HG02571 (cell line): ENCODE results near the gene FMN2.
"Not testable (repeated sequence)": the region's sequence is repeated elsewhere in the genome, so short reads cannot be mapped to it uniquely, and the experiment has no call there.

Experiments
- ATAC-seq: cut with Tn5 transposase; IDR thresholded peaks from one replicate; pipeline ENCODE4 v1.9.1; 2021; ENCODE audit warnings: mild to moderate bottlenecking, moderate library complexity; ENCODE audit not compliant: unreplicated experiment

Gene FMN2

GRCh38 chr1:240413732-240414131 is 322.0 kb downstream of the FMN2 start:
- no peak for ATAC-seq

GRCh38 chr1:240414237-240414636 is 322.6 kb downstream of the FMN2 start:
- ATAC-seq = no peak

DNA sequence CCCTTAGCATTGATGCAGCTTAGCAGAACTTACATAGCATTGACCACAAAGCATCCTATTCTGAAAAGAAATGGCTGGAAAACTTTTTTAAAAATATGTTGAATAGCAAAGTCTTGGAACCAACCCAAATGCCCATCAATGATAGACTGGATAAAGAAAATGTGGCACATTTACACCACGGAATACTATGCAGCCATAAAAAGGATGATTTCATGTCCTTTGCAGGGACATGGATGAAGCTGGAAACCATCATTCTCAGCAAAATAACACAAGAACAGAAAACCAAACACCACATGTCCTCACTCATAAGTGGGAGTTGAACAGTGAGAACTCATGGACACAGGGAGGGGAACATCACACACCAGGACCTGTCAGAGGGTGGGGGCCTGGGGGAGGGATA is 323.3 kb downstream of the FMN2 start:
- not testable (repeated sequence) for ATAC-seq

GRCh38 chr1:240415532-240415931 is 323.8 kb downstream of the FMN2 start:
- no peak for ATAC-seq

GRCh38 chr1:240417317-240417716 is 325.6 kb downstream of the FMN2 start:
- no peak for ATAC-seq

GRCh38 chr1:240420766-240421165 is 329.1 kb downstream of the FMN2 start:
- no peak for ATAC-seq

- ATAC-seq = no peak
Observed at GRCh38 chr1:240423246-240423924, 331.7 kb downstream of the FMN2 start.

DNA sequence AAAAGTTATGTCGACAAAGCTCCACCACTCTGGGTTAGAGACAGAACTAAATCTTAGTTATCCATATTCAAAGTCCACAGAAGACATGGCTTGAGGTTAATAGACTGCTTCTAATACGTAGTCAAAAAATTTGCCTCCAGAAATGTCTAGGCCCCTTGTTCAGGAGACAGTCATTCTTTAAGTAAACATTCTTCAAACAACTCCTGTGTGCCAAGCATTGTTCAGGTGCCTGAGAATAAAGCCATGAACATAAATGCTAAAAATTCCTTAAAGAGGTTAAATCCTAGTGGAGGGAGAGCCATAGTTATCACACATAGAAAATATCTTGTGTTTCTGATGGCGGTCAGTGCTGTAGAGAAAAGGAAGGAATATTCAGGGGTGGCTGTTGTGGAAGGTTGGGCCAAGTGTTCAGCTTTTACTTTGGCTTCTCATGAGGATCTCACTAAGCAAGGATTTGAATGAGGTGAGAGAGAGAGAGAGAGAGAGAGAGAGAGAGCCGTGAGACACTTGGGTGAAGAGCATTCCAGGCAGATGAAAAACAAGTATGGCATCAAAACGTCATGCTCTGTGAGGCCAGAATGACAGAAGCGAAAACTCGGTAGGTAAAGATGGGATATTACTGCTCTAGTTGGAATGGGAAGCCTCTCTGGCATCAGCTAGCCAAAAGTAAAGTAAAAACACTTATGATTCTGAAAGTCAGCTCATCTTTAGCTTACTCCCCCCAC is 333.2 kb downstream of the FMN2 start:
- no peak for ATAC-seq

- no peak for ATAC-seq
Observed at GRCh38 chr1:240426051-240426450, 334.4 kb downstream of the FMN2 start.

DNA sequence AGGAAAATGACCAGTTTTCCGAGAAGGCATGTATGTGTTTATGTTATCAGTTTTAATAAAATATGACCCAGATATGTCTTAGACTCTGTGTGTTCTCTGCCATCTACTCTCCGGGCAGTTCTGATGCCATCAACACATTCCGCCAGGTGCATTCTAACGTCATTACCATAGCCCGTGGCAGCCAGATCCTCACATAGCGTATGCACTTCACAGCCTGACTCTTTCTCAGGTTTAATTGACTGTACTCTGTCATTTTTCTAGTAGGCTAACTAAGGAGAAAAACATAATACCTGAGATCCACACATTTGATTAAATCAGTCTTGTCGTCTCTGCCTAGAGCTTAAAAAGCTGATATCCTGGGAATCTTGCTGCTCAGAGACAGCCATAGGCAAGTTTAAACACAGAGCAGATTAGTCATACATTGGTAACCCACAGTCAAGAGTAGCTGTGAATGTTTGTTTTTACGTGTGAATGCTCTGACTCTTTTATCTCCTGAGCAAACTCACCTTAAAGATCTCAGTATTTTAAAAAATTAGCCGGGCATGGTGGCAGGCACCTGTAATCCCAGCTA is 344.4 kb downstream of the FMN2 start:
- ATAC-seq = no peak

- no peak for ATAC-seq
Observed at GRCh38 chr1:240441669-240442068, 350.0 kb downstream of the FMN2 start.

GRCh38 chr1:240445369-240445768 is 353.7 kb downstream of the FMN2 start:
- ATAC-seq = no peak

- no peak for ATAC-seq
Observed at GRCh38 chr1:240455228-240455821, 363.6 kb downstream of the FMN2 start.

- no peak for ATAC-seq
Observed at GRCh38 chr1:240457203-240457602, 365.5 kb downstream of the FMN2 start.

- no peak for ATAC-seq
Observed at GRCh38 chr1:240462277-240462676, 370.6 kb downstream of the FMN2 start.

- ATAC-seq = no peak
Observed at GRCh38 chr1:240462766-240463395, 371.2 kb downstream of the FMN2 start.

GRCh38 chr1:240464099-240464498 is 372.4 kb downstream of the FMN2 start:
- no peak for ATAC-seq

GRCh38 chr1:240465531-240465940 is 373.9 kb downstream of the FMN2 start:
- no peak for ATAC-seq

- no peak for ATAC-seq
Observed at GRCh38 chr1:240466509-240466908, 374.8 kb downstream of the FMN2 start.

DNA sequence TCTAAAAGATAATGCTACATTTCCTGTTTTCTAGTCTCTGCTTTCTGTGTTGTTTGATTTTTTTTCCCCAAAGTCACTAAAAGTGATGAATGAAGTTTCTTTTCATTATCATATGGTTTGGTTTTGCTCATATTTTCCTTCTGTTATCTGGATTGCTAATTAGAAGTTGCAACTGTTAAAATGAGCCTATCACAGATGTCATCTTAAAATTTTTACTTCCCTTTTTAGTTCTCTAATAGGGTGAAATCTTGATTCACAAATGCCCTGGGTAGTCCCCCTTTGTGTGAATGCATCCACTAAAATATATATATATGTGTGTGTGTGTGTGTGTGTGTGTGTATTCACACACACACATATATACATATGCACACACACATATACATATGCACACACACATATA is 376.2 kb downstream of the FMN2 start:
- no peak for ATAC-seq

GRCh38 chr1:240468656-240469055 is 377.0 kb downstream of the FMN2 start:
- no peak for ATAC-seq
